Measurements from ENCODE around the gene WDR7.

WDR7 gene

GRCh38 chr18:56747857-56748256 is 96.7 kb downstream of the WDR7 start:
- POLR2A ChIA-PET: no interaction called here
- DNase-seq (ENCODE audit: extremely low spot score): no peak
- CTCF ChIA-PET: interaction anchor here (1.2 to 2.7 kb wide), 3 partner anchors 690 to 815 kb away, joined by 5 to 13 read pairs (median 6); no protein-coding TSS in a partner anchor
- TF ChIP-seq CTCF (IDR thresholded peaks at IDR 0.05; ENCODE audit: control extremely low read depth, extremely low read depth, low read depth, missing control alignments): no peak

- ChIA-PET CTCF (interaction anchor here (0.9 to 2.7 kb wide), 6 partner anchors 10 to 815 kb away, joined by 3 to 13 read pairs (median 4); no protein-coding TSS in a partner anchor), POLR2A (no interaction called here)
- peak; percentile 52 for TF ChIP-seq CTCF (IDR thresholded peaks at IDR 0.05; ENCODE audit: control extremely low read depth, extremely low read depth, low read depth, missing control alignments)
- peak; percentile 25 for DNase-seq (ENCODE audit: extremely low spot score)
Measured at GRCh38 chr18:56748698-56749268, 97.6 kb downstream of the WDR7 start.

GRCh38 chr18:56756966-56757365 is 105.8 kb downstream of the WDR7 start:
- ChIA-PET POLR2A (no interaction called here), CTCF (no interaction called here)
- DNase-seq (ENCODE audit: extremely low spot score): no peak
- no peak for TF ChIP-seq CTCF (IDR thresholded peaks at IDR 0.05; ENCODE audit: control extremely low read depth, extremely low read depth, low read depth, missing control alignments)

GRCh38 chr18:56770097-56770496 is 118.9 kb downstream of the WDR7 start:
- DNase-seq (ENCODE audit: extremely low spot score): no peak
- TF ChIP-seq CTCF (IDR thresholded peaks at IDR 0.05; ENCODE audit: control extremely low read depth, extremely low read depth, low read depth, missing control alignments): no peak
- ChIA-PET CTCF (no interaction called here), POLR2A (no interaction called here)

- ChIA-PET POLR2A (no interaction called here), CTCF (no interaction called here)
- no peak for DNase-seq (ENCODE audit: extremely low spot score)
- TF ChIP-seq CTCF (IDR thresholded peaks at IDR 0.05; ENCODE audit: control extremely low read depth, extremely low read depth, low read depth, missing control alignments): no peak
Measured at GRCh38 chr18:56770873-56771272, 119.7 kb downstream of the WDR7 start.

- no peak for DNase-seq (ENCODE audit: extremely low spot score)
- CTCF ChIA-PET: interaction anchor here (3.5 kb wide), 1 partner anchor 13 kb away, joined by 12 read pairs; no protein-coding TSS in a partner anchor
- POLR2A ChIA-PET: no interaction called here
- no peak for TF ChIP-seq CTCF (IDR thresholded peaks at IDR 0.05; ENCODE audit: control extremely low read depth, extremely low read depth, low read depth, missing control alignments)
Measured at GRCh38 chr18:56775701-56776100, 124.5 kb downstream of the WDR7 start.
